Smooth muscle cell of trachea (primary cell): ENCODE data around the gene C6orf52. TPM values are rescaled to one million over a fixed set of nuclear protein-coding genes. Genes with fewer than 3 reads are reported as not detected.

Experiments used
- total RNA-seq: library from RNA; depleted of rRNA; stranded (reverse); fragments of >200 nt; gene quantifications from 2 replicates; pipeline ENCODE4 v1.2.1, GENCODE V29; 2014

Gene C6orf52
- 0.50 and 0.58 TPM in 2 replicates for total RNA-seq

GRCh38 chr6:10694302-10695085, at the start of gene C6orf52, which contains the start of gene PAK1IP1:
Gene C6orf52 (minus strand): TSS chr6:10694616. CDS start chr6:10687550, 7,066 bp downstream.
Gene PAK1IP1 (plus strand): TSS chr6:10694972. CDS start chr6:10694986, 14 bp downstream.

GRCh38 chr6:10722820-10723566, 28.6 kb upstream of the C6orf52 start, which contains the start of gene TMEM14C:
Gene TMEM14C (plus strand): TSS chr6:10723070. CDS start chr6:10724614, 1,544 bp downstream.

Other genes with a start within 250 kb of the C6orf52 start
- gene GCNT2, start 173.3 kb downstream of the C6orf52 start, total RNA-seq: 0.99 and 1.3 TPM in 2 replicates
- gene PAK1IP1, start 356 bp upstream of the C6orf52 start, total RNA-seq: 13.7 and 20.1 TPM in 2 replicates
- gene TMEM14C, start 28.5 kb upstream of the C6orf52 start, total RNA-seq: 133 and 165 TPM in 2 replicates
- 77.9 and 139 TPM in 2 replicates for gene TMEM14B, start 53.2 kb upstream of the C6orf52 start, total RNA-seq
- gene MAK, start 143.9 kb upstream of the C6orf52 start, total RNA-seq: not detected in 2 replicates
- not detected in 2 replicates for gene GCM2, start 187.4 kb upstream of the C6orf52 start, total RNA-seq
- gene SYCP2L, start 192.4 kb upstream of the C6orf52 start, total RNA-seq: not detected in 2 replicates